NCI-H128 (cell line): ENCODE data around the gene SRRD.

Experiments
- DNase-seq: peaks from one replicate; lab custom pipeline; 2025; ENCODE audit not compliant: unreplicated experiment; lab: John Stamatoyannopoulos, UW

SRRD gene

DNA sequence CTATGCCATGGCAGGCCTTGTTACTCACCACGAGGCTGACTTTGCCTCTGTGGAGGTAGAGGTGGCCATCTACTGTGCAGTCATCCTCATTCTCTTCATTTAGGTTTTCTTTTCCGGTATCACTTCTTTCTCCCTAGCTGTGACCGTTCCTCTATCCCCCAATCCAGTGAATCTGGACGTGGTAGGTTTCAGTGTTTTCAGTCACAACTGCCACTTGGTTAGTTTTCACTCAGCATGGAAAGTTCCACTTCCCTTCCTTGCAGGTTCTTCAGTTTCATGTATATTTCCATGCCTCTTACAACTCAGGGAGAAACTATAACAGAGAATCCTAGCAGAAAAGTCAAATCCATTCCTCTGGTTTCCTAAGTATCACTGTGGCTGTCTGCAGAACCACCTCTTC lies 2.0 kb upstream of the SRRD start:
- DNase-seq, result no peak

GRCh38 chr22:26482161-26482560 lies 1.5 kb upstream of the SRRD start:
- DNase-seq, result no peak

DNA sequence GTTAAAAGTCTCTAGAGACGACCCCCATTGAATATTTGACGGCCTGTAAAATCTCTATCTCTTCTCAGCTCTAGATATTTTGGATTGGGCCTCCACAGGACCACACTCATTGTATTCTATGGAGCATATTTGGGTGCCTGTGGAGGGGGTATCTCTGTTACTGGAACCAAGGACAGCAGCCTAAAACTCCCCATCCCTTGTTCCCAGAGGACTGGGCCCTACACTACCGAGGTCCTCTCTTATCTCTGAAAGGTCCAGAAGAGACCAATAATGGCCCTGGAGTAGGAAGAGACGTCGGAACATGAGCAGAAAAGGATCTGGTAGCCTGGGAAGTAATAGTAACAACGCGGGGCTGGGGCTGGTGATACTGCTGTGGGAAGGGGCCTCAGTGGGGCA lies 636 bp upstream of the SRRD start:
- DNase-seq, result no peak

DNA sequence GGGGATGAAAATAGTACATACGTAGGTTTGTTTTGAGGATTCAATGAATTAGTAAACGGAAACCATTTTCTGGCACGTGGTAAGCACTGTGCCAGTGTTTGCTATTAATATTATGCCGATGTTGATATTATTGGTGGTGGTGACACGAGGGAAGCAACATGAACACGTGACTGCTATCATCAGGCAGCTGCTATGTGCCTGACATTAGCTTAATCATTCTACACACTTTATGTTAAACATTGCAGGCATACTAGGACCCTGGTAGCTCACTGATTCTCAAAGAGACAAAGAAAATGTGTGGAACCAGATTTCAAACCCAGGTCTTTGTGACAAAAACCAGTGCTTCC lies 656 bp downstream of the SRRD start:
- no peak for DNase-seq

GRCh38 chr22:26485013-26485412 lies 1.3 kb downstream of the SRRD start:
- no peak for DNase-seq

DNA sequence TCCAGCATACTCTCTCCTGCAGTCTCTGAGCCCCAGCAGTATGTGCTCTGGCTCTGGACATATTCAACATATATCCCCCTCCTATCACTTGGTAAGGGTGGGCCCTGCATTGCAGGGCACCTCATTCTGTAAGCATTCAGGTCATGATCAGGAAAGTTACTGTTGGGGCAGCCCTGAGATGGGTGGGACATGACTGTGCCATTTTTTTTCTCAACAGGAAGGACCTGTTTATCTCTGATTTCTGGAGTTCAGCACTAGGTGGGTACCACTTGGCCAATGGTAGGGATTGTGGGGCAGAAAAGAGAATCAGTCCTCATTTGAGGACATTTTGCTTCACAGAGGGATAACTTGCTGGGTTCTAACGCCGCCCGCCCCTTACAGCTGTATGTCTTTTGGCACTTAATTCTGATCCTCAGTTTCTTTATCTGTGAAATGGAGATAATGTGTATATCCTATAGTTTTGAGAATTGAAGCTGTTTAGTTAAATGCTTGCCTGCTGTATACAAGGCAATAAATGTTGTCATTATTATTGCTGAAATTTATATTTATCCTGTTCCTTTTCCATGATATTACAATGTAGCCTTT lies 2.2 kb downstream of the SRRD start:
- no peak for DNase-seq

DNA sequence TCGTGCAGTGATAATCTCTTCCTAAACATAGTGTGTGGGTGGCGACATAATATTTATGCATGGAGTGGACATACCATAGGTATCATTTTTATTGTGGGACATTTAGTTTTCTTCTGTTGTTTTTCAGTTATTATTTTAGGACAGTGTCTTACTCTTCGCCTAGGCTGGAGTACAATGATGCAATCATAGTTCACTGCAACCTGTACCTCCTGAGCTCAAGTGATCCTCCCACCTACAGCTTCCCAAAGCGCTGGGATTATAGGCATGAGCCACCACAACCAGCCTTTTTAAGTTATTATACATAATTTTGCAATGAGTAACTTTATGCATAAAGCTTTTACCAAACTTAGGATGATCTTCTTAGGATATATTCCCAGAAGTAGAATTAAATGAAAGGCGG lies 2.7 kb downstream of the SRRD start:
- DNase-seq, result no peak

GRCh38 chr22:26487996-26488395 lies 4.3 kb downstream of the SRRD start:
- DNase-seq, result no peak

DNA sequence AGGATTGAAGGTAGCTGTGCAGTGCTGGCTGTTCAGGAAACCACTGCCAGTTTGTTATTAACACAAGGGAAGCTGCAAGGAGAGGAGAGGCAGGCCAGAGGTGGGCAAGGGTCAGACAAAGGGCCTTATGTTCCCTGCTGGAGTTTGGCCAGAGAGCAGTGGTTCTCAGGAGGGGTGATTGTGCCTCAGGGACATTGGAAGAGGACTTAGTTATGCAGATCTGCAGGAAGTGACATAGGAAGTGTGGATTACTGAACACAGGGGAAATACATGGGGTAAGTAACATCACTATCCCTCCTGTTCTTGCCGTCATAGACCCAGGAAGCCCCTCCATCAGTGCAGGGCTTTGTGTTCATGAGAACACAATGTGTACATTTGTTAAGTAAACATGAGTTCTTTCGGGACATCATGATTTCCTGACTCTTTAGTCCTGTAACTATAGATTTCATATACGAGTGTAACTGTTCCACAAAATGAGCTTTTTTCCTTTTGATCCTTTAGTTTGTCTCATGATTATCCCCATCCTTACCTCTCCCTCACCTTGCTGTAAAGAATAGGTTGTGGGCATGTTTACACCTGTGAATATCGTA lies 5.9 kb downstream of the SRRD start:
- no peak for DNase-seq

DNA sequence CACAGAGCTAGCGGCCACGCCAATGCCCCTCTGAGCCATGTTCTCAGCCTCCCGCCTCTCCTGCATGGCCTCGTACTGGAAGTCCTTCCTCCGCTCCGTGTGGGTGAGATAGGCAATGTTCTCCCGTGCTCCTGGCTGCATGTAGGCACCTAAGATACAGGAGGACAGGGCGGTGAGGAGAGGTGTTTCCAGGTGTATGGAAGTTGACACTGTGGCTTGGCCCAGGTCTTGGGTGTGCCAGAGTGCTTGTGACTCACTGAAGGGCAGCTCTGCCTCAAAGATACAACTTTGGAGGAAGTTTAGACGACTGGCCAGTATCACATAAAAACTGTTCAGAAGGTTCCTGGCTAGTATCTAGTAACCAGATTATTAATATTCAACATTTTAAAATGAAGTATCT lies 8.5 kb downstream of the SRRD start:
- DNase-seq, result no peak

- no peak for DNase-seq
These were observed 10.8 kb downstream of the SRRD start for GRCh38 chr22:26494506-26494905.

DNA sequence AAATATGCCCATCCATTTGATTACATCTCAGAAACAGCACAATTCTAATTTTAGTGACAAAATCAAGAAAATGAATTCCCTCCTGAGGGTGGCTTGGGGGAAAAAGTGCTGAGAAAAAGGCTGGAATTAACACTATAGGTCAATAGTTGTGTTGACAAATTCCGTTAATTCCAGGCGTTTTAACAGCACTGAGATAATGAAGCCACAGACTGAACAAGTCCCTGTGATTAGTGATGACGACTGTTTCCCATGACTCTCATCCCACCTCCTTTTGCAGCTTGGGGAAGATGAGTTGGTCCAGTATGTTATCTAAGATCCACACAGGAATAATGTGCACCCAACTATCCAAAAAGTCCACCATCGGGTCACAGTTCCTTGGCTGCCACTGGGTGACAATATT lies 12.8 kb downstream of the SRRD start:
- no peak for DNase-seq

GRCh38 chr22:26499188-26499703 lies 15.6 kb downstream of the SRRD start:
- no peak for DNase-seq

DNA sequence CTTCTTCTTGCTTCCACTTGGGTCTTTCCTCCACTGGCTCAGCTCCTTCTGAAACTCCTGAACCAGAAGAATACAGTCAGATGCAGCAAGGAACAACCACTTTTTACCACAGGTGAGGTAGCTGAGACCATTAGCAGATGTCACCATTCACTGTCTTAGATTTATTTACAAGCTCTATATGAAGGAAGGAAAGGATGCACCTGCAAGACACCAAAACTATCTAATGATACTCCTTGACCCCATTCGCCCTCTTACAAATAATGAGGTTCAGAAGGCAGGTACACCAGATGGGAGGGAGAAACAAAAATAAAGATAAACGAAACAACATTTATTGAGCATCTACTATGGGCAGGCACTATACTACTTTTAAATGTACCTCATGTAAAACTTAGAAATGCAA lies 18.3 kb downstream of the SRRD start:
- no peak for DNase-seq

- no peak for DNase-seq
These were observed 19.2 kb downstream of the SRRD start for GRCh38 chr22:26502688-26503561.

DNA sequence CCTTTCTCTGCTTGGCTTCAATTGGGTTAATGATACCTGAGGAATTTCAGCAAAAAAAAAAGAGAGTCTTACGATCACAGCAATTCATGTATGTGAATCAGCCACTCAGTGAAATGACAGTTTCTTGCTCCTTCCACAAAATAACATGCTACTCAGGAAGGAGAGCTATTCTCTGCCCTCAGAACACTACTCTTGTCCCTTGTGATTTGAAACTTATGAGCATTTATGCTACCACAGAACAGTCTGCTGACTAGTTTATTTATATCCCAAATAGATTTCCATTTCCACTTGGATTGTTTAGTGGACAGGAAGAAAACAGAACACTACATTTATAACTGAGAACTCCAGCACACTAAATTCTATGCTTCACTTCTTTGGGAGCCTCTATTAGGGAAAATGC lies 20.1 kb downstream of the SRRD start:
- no peak for DNase-seq

DNA sequence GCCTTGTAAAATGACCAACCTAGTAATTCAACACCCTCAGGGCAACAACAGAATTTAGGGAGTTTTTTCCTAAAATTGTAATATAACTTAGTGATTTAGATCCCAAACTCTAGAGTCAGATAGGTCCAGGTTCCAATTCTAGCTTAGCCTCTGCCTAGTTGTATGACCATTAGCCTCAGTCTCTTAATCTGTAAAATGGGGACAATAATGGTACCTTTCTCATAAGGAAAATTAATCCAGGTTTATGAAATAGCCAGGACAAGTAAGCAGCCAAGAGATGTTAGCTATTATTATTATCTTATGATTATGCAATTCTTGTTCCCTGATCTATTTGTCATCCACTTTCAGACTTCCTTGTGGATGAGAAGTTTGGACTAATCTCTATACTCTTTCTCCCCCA lies 24.5 kb downstream of the SRRD start:
- no peak for DNase-seq

- DNase-seq, result peak; percentile 55
These were observed 28.6 kb downstream of the SRRD start, which contains the start of gene TFIP11 for GRCh38 chr22:26512149-26512793. TFIP11 (minus strand) TSS chr22:26512473; CDS start chr22:26510272, 2,201 bp downstream.

- DNase-seq, result no peak
These were observed 30.2 kb downstream of the SRRD start for GRCh38 chr22:26513838-26514237.

DNA sequence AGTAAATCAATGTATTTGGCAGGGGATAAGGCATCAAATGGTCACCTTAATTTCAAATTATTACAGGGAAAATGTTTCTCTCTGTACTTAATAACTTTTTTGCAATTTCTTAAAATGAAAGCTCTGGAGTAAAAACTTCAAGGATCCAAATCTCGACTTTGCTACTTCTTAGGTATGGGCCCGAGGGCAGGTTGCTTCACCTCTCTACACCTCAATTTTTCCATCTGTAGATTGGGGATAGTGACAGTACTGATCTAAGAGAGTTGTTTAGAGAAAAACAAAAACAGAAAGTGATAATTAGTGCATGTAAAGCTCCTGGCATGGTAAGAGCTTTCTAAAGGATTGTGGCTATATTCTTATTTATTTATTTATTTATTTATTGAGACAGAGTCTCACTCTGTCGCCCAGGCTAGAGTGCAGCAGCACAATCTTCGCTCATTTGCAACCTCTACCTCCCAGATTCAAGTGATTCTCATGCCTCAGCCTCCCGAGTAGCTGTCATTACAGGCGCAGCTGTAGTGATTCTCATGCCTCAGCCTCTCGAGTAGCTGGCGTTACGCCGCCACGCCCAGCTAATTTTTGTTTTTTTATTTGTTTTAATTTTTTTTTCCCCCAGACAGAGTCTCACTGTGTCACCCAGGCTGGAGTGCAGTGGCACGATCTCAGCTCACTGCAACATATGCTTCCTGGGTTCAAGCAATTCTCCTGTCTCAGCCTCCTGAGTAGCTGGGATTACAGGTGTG lies 30.9 kb downstream of the SRRD start:
- no peak for DNase-seq

- no peak for DNase-seq
These were observed 32.3 kb downstream of the SRRD start for GRCh38 chr22:26515931-26516330.
